EL (cell line): Measurements from ENCODE around the gene MS4A6A.
"Not testable (repeated sequence)": the region's sequence is repeated elsewhere in the genome, so short reads cannot be mapped to it uniquely, and the experiment has no call there.

Source experiments
- DNase-seq: peaks from one replicate; pipeline ENCODE4 v3.0.0-alpha.2; 2016

The MS4A6A gene

GRCh38 chr11:60183591-60184205, 815 bp upstream of the MS4A6A start:
- DNase-seq, result no peak

GRCh38 chr11:60175860-60176275, 7.0 kb downstream of the MS4A6A start:
- DNase-seq, result no peak

GRCh38 chr11:60172011-60172410, 10.9 kb downstream of the MS4A6A start:
- no peak for DNase-seq

DNA sequence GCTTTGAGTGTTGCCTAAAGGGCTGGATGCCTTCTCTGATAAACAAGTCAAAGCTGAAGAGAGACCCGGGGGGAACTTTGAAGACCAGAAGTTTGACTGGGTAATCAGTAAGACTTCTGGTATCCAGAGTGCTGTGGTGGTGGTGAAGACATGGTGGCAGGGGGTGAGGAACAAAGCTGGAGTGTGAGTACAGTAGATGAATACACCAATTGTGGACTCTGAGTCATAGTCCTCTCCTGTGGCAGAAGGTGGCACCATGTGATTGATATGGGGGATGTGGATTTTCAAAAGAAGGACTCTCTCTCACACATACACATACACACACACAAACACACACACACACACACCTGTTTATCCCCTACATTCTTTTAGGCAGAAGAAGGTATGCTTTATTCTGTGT, 12.3 kb downstream of the MS4A6A start:
- no peak for DNase-seq

DNA sequence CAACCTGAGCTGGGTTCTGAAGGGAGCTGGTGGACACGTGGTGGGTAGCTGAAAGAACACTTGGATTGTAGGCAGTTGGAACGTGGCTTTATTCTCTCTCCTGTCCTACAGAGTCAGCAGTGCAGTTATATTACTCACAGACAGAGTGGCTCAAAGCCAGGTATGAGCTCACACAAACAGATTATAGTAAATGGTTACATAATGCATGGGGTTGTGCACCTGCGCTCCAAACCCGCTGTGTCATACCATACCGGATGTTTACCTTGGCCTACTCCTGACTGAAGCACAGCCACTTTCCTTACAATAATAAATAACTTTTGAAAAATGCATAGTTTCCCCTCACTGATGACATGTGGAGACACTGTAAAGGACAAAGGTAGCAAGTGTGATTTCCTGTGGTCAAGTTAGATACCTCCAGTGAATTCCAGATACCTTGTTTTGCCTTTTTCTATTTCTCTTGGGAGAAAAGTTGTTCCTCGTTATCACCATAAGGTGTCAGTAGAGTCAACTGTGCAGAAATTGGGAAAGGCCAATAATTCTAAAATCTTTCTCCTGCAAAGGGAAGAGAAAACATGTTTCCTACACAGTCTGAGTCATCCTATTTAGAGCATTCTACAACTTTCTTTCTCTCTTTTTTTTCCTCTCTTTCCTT, 13.5 kb downstream of the MS4A6A start:
- peak; percentile 1 for DNase-seq

GRCh38 chr11:60168306-60168705, 14.6 kb downstream of the MS4A6A start:
- no peak for DNase-seq

GRCh38 chr11:60165951-60166350, 16.9 kb downstream of the MS4A6A start:
- no peak for DNase-seq

GRCh38 chr11:60165538-60165937, 17.3 kb downstream of the MS4A6A start:
- no peak for DNase-seq

- no peak for DNase-seq
Observed at GRCh38 chr11:60164550-60165075, 18.3 kb downstream of the MS4A6A start.

DNA sequence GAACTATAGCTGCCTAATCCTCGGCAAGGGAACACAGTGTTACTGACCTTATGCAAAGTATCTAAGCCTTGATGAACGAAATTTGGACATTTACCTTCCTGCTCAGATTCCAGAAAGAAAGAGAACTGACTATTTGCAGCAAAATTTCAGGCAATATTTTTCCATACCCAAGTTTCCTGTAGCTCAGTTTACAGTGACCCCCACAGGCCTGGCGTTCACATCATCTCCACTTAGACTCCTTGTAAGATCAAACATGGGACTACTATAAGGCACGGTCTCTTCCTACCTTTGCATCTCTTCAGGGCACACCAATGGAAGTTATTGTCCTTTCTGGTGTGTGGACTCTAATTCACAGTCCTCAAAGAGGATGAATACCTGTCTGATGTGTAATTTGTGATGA, 21.1 kb downstream of the MS4A6A start:
- no peak for DNase-seq

- no peak for DNase-seq
Observed at GRCh38 chr11:60161107-60161506, 21.8 kb downstream of the MS4A6A start.

DNA sequence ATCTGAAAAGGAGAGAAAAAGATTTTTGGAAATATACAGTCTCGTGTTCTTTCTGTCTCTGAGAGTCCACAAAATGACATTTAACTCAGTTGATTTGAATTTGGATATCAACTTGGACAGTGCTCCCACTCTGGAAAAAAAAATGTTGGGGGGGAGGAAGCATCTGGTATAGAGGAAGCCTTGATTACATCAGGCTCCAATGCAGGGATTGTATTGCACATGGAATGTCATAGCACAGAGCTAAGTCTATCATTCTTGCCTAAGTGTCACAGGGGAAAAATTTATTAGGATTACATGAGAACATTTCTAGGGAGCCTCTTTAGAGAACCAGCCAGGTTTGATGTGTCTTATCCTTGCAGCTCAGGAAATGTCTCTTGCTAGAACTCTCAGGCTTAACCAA, 23.0 kb downstream of the MS4A6A start:
- no peak for DNase-seq

GRCh38 chr11:60159284-60159683, 23.6 kb downstream of the MS4A6A start:
- DNase-seq, result no peak

- DNase-seq, result no peak
Observed at GRCh38 chr11:60158636-60159035, 24.2 kb downstream of the MS4A6A start.

- no peak for DNase-seq
Observed at GRCh38 chr11:60155931-60156330, 27.0 kb downstream of the MS4A6A start.

- not testable (repeated sequence) for DNase-seq
Observed at GRCh38 chr11:60152727-60153126, 30.2 kb downstream of the MS4A6A start.

GRCh38 chr11:60150279-60150678, 32.6 kb downstream of the MS4A6A start:
- no peak for DNase-seq

DNA sequence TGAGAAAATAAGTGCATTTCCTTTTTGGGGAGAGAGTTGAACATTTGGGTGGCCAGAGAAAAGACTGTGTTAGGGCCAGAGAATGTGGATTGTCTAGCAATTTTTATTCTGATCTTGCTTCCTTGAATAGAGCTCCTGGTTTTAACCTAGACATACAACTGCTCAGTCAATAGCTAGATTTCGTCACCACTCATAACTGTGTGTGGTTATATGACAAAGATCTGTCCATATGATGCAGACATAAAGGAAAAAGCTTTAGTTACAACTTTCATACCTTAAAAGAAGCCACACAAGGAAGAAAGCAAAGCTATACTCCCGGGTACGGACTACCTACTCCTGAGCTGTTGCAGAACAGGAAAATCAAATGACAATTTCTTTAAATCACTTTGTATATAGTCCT, 37.2 kb downstream of the MS4A6A start:
- DNase-seq, result no peak

DNA sequence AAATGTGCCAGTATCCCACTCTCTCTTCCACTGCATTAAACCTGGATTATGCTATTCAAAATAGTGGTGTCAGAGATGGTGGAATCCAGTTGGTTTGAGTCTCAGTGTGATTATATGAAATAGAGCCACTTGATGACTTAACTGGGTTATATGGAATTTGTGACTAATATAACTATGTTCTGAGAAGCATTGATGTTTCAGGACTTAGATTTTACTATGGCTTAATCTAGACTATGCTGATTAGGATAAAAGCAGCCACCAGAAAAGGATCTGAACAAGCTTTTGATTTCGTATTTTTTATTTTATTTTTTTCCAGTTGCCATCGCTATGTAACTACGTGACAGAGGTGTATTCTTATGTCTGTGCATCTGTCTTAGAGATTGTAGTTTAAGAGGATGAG, 39.1 kb downstream of the MS4A6A start:
- no peak for DNase-seq

GRCh38 chr11:60133917-60134316, 49.0 kb downstream of the MS4A6A start:
- DNase-seq, result no peak

DNA sequence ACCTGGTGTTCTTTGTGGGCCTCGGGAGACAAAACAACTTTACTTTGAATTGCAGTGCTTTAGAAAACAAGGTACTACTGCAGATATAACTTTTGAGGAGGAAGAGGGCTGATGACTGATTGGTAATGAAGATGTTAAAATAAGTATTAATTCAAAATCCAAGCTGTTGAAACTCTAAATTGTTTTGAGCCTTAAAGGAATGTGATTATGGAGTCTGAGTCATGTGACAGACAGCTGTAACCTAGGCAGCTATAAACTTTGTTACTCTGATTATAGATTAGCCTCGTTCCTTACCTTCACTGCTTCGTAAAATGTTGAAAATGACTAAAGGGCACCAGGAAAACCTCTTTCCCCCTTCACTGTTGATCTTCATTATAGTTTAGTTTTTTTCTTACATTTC, 51.0 kb downstream of the MS4A6A start:
- no peak for DNase-seq

- peak; percentile 41 for DNase-seq
Observed at GRCh38 chr11:60130496-60130895, 52.4 kb downstream of the MS4A6A start.

- no peak for DNase-seq
Observed at GRCh38 chr11:60129853-60130252, 53.0 kb downstream of the MS4A6A start.

GRCh38 chr11:60128866-60129265, 54.0 kb downstream of the MS4A6A start:
- DNase-seq, result not testable (repeated sequence)

- no peak for DNase-seq
Observed at GRCh38 chr11:60128376-60128775, 54.5 kb downstream of the MS4A6A start.
